ENCODE data around the gene ABHD17C.

Gene ABHD17C

DNA sequence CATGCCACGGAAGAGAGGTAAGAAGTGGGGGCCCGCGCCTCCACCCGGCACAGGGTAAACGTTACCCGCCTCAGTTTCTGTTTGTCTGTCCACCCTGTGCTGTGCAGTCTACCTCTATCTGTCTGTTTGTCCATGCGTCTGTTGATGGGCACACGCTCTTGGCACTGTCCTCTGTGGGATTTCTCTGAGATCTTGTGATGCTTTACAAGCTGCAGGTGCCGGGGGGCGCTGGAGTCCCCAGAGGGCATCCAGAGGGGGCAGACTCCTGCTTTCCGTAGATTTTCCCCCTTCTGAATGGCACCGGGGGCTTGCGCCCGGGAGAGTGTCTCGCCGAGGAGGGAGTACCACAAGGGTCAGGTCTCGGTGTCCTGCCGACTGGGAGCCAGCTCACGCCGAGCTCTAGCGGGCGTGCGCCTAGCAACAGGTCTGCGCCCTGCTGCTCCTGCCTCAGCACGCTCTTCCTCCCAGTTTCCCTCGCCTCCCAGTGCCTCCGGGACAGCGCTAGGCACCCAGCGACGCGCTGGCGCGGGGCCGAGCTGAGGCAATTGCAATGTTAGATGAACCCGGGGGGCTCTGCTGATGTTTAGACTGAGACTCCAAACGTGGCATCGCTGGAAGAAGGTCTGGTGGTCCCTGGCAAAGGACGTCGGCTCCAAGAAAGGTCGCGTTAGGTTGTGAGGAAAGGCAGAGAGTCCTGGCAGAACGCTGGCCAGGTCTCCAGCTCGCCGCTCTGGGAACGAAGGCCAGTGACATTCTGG, 84.7 kb downstream of the ABHD17C start:
- Histone ChIP-seq H3K9me3 (ENCODE audit: control insufficient read depth, low read depth, low read length) (no peaks in the 10 kb centered on the region), H3K27me3 (ENCODE audit: control insufficient read depth, insufficient read depth, low read length) (peaks cover 59% of the 10 kb centered on the region), H3K36me3 (ENCODE audit: control insufficient read depth, low read depth, low read length) (no peaks in the 10 kb centered on the region), H3K4me1 (ENCODE audit: control insufficient read depth, low read depth, low read length) (peaks cover 5% of the 10 kb centered on the region), H3K27ac (ENCODE audit: low read length) (no peak overlapping the region), H3K9ac (ENCODE audit: low read length) (no peak overlapping the region), H3K4me3 (ENCODE audit: low read length) (peak overlapping the region; percentile 60)

- peaks cover 5% of the 10 kb centered on the region for H3K4me1 ChIP-seq (ENCODE audit: control insufficient read depth, low read depth, low read length)
- H3K9ac ChIP-seq (ENCODE audit: low read length), result no peak overlapping the region
- no peak overlapping the region for H3K27ac ChIP-seq (ENCODE audit: low read length)
- H3K9me3 ChIP-seq (ENCODE audit: control insufficient read depth, low read depth, low read length), result no peaks in the 10 kb centered on the region
- H3K36me3 ChIP-seq (ENCODE audit: control insufficient read depth, low read depth, low read length), result no peaks in the 10 kb centered on the region
- peak overlapping the region; percentile 60 for H3K4me3 ChIP-seq (ENCODE audit: low read length)
- peaks cover 59% of the 10 kb centered on the region for H3K27me3 ChIP-seq (ENCODE audit: control insufficient read depth, insufficient read depth, low read length)
These were observed 85.5 kb downstream of the ABHD17C start for GRCh38 chr15:80780416-80781221.

- H3K27me3 ChIP-seq (ENCODE audit: control insufficient read depth, insufficient read depth, low read length), result peaks cover 46% of the 10 kb centered on the region
- H3K4me1 ChIP-seq (ENCODE audit: control insufficient read depth, low read depth, low read length), result peaks cover 5% of the 10 kb centered on the region
- no peak overlapping the region for H3K9ac ChIP-seq (ENCODE audit: low read length)
- H3K36me3 ChIP-seq (ENCODE audit: control insufficient read depth, low read depth, low read length), result no peaks in the 10 kb centered on the region
- no peak overlapping the region for H3K4me3 ChIP-seq (ENCODE audit: low read length)
- H3K9me3 ChIP-seq (ENCODE audit: control insufficient read depth, low read depth, low read length), result no peaks in the 10 kb centered on the region
- no peak overlapping the region for H3K27ac ChIP-seq (ENCODE audit: low read length)
These were observed 88.2 kb downstream of the ABHD17C start for GRCh38 chr15:80783260-80783659.

- no peak overlapping the region for H3K4me3 ChIP-seq (ENCODE audit: low read length)
- no peaks in the 10 kb centered on the region for H3K36me3 ChIP-seq (ENCODE audit: control insufficient read depth, low read depth, low read length)
- peaks cover 26% of the 10 kb centered on the region for H3K27me3 ChIP-seq (ENCODE audit: control insufficient read depth, insufficient read depth, low read length)
- peaks cover 1% of the 10 kb centered on the region for H3K4me1 ChIP-seq (ENCODE audit: control insufficient read depth, low read depth, low read length)
- H3K9me3 ChIP-seq (ENCODE audit: control insufficient read depth, low read depth, low read length), result no peaks in the 10 kb centered on the region
- no peak overlapping the region for H3K27ac ChIP-seq (ENCODE audit: low read length)
- no peak overlapping the region for H3K9ac ChIP-seq (ENCODE audit: low read length)
These were observed 90.2 kb downstream of the ABHD17C start for GRCh38 chr15:80785335-80785734.

DNA sequence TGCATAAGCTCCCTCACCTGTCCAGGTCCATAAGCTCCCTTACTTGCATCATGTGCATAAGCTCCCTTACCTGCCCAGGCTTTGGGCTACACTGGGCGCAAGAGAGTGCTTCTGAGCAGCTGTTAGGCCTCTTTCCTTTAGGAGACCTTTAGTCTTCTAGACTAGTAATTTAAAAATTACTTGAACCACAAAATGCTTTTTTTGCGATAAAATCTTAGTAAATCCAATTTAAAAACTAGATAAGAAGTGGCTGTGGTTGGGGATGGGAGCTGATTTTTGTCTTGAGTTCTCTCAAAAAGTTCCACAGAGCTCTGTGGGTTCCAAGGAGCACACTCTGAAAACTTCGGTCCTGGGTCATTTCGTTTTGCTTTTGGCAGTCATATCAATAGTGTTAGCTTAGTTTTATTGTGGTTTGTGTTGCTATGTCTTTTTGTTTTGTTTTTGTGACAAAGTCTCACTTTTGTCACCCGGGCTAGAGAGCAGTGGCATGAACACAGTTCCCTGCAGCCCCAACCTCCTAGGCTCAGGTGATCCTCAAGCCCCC, 90.8 kb downstream of the ABHD17C start:
- H3K9me3 ChIP-seq (ENCODE audit: control insufficient read depth, low read depth, low read length), result no peaks in the 10 kb centered on the region
- no peak overlapping the region for H3K4me3 ChIP-seq (ENCODE audit: low read length)
- H3K27ac ChIP-seq (ENCODE audit: low read length), result no peak overlapping the region
- peaks cover 21% of the 10 kb centered on the region for H3K27me3 ChIP-seq (ENCODE audit: control insufficient read depth, insufficient read depth, low read length)
- H3K36me3 ChIP-seq (ENCODE audit: control insufficient read depth, low read depth, low read length), result no peaks in the 10 kb centered on the region
- no peak overlapping the region for H3K9ac ChIP-seq (ENCODE audit: low read length)
- no peaks in the 10 kb centered on the region for H3K4me1 ChIP-seq (ENCODE audit: control insufficient read depth, low read depth, low read length)

GRCh38 chr15:80787316-80787715, 92.2 kb downstream of the ABHD17C start:
- no peaks in the 10 kb centered on the region for H3K9me3 ChIP-seq (ENCODE audit: control insufficient read depth, low read depth, low read length)
- H3K4me1 ChIP-seq (ENCODE audit: control insufficient read depth, low read depth, low read length), result no peaks in the 10 kb centered on the region
- peaks cover 6% of the 10 kb centered on the region for H3K27me3 ChIP-seq (ENCODE audit: control insufficient read depth, insufficient read depth, low read length)
- H3K9ac ChIP-seq (ENCODE audit: low read length), result no peak overlapping the region
- H3K4me3 ChIP-seq (ENCODE audit: low read length), result no peak overlapping the region
- H3K36me3 ChIP-seq (ENCODE audit: control insufficient read depth, low read depth, low read length), result no peaks in the 10 kb centered on the region
- H3K27ac ChIP-seq (ENCODE audit: low read length), result no peak overlapping the region

- no peaks in the 10 kb centered on the region for H3K9me3 ChIP-seq (ENCODE audit: control insufficient read depth, low read depth, low read length)
- H3K36me3 ChIP-seq (ENCODE audit: control insufficient read depth, low read depth, low read length), result no peaks in the 10 kb centered on the region
- H3K27ac ChIP-seq (ENCODE audit: low read length), result no peak overlapping the region
- H3K27me3 ChIP-seq (ENCODE audit: control insufficient read depth, insufficient read depth, low read length), result no peaks in the 10 kb centered on the region
- H3K4me3 ChIP-seq (ENCODE audit: low read length), result no peak overlapping the region
- H3K4me1 ChIP-seq (ENCODE audit: control insufficient read depth, low read depth, low read length), result no peaks in the 10 kb centered on the region
- H3K9ac ChIP-seq (ENCODE audit: low read length), result no peak overlapping the region
These were observed 93.4 kb downstream of the ABHD17C start for GRCh38 chr15:80788536-80788935.

DNA sequence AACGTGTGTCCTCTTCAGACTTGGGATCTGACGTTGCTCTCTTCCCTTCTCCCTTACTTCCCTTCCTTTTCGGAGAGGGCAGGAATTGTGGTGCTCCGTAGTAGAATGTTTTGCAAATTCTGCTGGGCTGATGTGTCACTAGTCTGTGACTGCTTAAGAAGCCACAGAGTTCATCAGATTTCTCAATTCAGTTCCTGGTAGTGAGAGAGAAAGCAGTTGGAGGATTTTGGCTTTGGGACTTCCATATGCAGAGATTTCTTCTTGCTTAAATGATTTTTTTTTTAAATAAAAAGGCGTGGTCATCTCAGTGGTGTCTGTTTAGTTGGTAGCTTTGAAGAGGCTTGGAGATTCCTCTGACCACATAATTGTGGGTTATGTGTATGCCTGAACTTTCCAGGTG, 94.2 kb downstream of the ABHD17C start:
- H3K36me3 ChIP-seq (ENCODE audit: control insufficient read depth, low read depth, low read length), result no peaks in the 10 kb centered on the region
- H3K9me3 ChIP-seq (ENCODE audit: control insufficient read depth, low read depth, low read length), result no peaks in the 10 kb centered on the region
- H3K4me1 ChIP-seq (ENCODE audit: control insufficient read depth, low read depth, low read length), result no peaks in the 10 kb centered on the region
- no peaks in the 10 kb centered on the region for H3K27me3 ChIP-seq (ENCODE audit: control insufficient read depth, insufficient read depth, low read length)
- no peak overlapping the region for H3K9ac ChIP-seq (ENCODE audit: low read length)
- H3K27ac ChIP-seq (ENCODE audit: low read length), result no peak overlapping the region
- no peak overlapping the region for H3K4me3 ChIP-seq (ENCODE audit: low read length)

DNA sequence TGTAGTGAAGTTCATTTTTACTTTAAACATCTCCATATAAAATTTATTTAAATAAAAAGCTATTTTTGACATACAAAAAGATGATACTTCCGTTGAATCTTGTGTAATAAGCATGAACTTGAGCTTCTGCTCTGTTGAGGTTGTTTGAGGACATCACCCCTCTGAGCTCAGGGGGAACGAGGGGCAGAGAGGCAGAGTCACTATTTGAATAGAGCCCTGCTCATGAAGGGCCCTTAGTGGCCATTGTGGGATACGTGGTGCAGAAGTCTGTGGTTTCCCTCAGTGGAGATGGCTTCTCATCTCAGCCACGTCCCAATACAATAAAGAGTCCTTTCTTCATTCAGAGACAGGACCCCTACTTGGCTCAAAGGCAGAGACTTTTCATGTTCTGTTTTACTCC, 94.7 kb downstream of the ABHD17C start:
- H3K27me3 ChIP-seq (ENCODE audit: control insufficient read depth, insufficient read depth, low read length), result no peaks in the 10 kb centered on the region
- H3K36me3 ChIP-seq (ENCODE audit: control insufficient read depth, low read depth, low read length), result no peaks in the 10 kb centered on the region
- no peak overlapping the region for H3K27ac ChIP-seq (ENCODE audit: low read length)
- H3K4me1 ChIP-seq (ENCODE audit: control insufficient read depth, low read depth, low read length), result no peaks in the 10 kb centered on the region
- no peak overlapping the region for H3K9ac ChIP-seq (ENCODE audit: low read length)
- no peak overlapping the region for H3K4me3 ChIP-seq (ENCODE audit: low read length)
- no peaks in the 10 kb centered on the region for H3K9me3 ChIP-seq (ENCODE audit: control insufficient read depth, low read depth, low read length)

- Histone ChIP-seq H3K9me3 (ENCODE audit: control insufficient read depth, low read depth, low read length) (no peaks in the 10 kb centered on the region), H3K4me1 (ENCODE audit: control insufficient read depth, low read depth, low read length) (no peaks in the 10 kb centered on the region), H3K9ac (ENCODE audit: low read length) (no peak overlapping the region), H3K27ac (ENCODE audit: low read length) (no peak overlapping the region), H3K36me3 (ENCODE audit: control insufficient read depth, low read depth, low read length) (no peaks in the 10 kb centered on the region), H3K27me3 (ENCODE audit: control insufficient read depth, insufficient read depth, low read length) (no peaks in the 10 kb centered on the region), H3K4me3 (ENCODE audit: low read length) (no peak overlapping the region)
These were observed 95.1 kb downstream of the ABHD17C start for GRCh38 chr15:80790236-80790635.

GRCh38 chr15:80791004-80791403, 95.9 kb downstream of the ABHD17C start:
- Histone ChIP-seq H3K27me3 (ENCODE audit: control insufficient read depth, insufficient read depth, low read length) (no peaks in the 10 kb centered on the region), H3K27ac (ENCODE audit: low read length) (no peak overlapping the region), H3K36me3 (ENCODE audit: control insufficient read depth, low read depth, low read length) (no peaks in the 10 kb centered on the region), H3K9me3 (ENCODE audit: control insufficient read depth, low read depth, low read length) (no peaks in the 10 kb centered on the region), H3K4me3 (ENCODE audit: low read length) (no peak overlapping the region), H3K4me1 (ENCODE audit: control insufficient read depth, low read depth, low read length) (no peaks in the 10 kb centered on the region), H3K9ac (ENCODE audit: low read length) (no peak overlapping the region)
